CD4-positive, alpha-beta T cell treated with Interleukin-15 for 4 hours (primary cell): ENCODE measurements around the gene TIFAB.

Source experiments
- DNase-seq: peaks from one replicate; pipeline ENCODE4 v3.0.0-alpha.2; 2020; ENCODE audit warnings: low spot score

Gene TIFAB

GRCh38 chr5:135458356-135458755, 6.2 kb upstream of the TIFAB start:
- no peak for DNase-seq

- DNase-seq = peak; percentile 39
Observed at GRCh38 chr5:135457424-135458071, 5.4 kb upstream of the TIFAB start.

GRCh38 chr5:135456238-135457099, 4.3 kb upstream of the TIFAB start:
- peak; percentile 9 for DNase-seq

- no peak for DNase-seq
Observed at GRCh38 chr5:135455876-135456237, 3.7 kb upstream of the TIFAB start.

DNA sequence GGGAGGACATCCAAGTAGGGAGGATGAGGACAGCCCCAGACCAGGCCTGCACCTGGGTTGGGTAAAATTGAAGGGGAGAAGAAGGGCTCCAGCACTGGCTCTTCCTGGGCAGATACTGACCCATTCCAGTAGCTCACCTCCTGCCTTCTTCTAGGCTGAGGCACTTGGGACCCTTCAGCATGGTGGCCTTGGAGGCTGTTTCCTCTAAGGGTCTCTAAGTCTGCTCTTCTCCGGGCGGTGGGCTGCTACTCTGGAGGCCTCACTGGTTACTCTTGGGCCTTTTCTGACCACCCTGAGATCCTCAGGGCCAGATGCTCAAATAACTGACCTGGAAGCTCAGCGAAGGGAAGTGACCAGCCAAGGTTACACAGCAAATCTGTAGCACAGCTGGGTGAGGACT, 2.8 kb upstream of the TIFAB start:
- no peak for DNase-seq

- DNase-seq = no peak
Observed at GRCh38 chr5:135453613-135454012, 1.5 kb upstream of the TIFAB start.

DNA sequence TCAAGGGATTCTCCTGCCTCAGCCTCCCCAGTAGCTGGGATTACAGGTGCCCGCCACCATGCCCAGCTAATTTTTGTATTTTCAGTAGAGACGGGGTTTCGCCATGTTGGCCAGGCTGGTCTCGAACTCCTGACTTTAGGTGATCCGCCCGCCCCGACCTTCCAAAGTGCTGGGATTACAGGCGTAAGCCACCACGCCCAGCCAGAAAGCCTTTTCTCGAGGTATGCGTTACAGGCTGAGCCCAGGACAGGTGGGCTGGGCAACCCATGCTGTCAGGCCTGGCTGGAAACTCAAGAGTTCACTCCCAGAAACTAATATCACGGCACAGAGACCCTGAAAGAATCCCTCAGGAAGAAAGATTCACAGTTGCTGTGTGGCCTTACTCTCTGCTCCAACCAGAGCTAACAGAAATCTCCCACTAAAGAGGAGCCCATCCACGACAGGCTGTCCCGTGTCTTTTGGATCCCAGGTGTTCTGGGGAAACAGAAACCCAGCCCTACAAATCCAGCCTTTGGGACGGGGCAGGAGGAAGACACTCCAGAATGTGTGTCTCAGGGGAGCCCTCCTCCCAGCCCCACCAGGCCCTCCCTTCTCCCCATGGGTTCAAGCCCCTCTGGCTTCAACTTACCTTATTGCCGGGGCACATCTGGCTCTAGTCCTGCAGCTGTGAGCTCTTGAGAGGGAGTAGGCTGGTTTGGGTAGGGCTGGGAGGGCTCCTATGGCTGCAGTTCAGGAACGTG, 400 bp downstream of the TIFAB start:
- DNase-seq = no peak

DNA sequence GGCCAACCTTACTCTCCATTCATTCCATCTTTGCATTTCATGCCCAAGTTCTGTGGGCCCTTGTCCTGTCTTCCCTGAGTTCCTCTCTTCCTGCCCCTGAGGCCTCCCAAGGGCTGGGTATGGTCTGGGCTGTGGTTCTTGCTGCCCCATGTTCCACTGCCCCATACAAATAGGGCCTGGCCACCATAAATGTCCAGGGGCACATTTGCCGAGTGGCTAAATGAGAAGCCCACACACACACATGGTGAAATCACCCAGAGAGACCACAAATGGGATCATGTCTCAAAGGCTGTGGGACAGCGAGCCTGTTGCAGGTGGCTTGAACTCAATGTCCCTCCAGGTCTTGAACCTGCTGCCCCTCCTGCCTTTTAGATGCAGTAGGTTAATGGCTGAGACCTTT, 1.2 kb downstream of the TIFAB start:
- no peak for DNase-seq

- no peak for DNase-seq
Observed at GRCh38 chr5:135450336-135450735, 1.8 kb downstream of the TIFAB start.

DNA sequence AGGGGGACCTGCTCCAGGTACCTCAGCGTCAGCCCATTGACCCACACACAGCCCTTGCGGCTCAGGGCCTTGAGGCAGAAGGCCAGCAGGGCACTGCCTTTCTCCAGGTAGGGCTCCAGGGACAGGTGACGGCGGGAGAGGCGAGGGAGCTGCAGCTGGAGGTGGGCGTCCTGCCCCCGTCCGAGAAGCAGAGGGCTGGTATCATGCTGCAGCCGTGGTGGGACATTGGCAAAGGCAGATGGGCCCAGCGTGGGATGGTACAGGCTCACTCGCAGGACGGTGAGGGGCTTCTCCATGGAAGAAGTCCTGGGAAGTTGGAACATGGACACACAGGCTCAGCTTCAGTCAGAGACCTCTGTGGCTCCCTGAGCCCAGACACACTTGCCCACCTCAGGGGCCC, 2.5 kb downstream of the TIFAB start:
- no peak for DNase-seq

- DNase-seq = no peak
Observed at GRCh38 chr5:135448791-135449507, 3.2 kb downstream of the TIFAB start.

DNA sequence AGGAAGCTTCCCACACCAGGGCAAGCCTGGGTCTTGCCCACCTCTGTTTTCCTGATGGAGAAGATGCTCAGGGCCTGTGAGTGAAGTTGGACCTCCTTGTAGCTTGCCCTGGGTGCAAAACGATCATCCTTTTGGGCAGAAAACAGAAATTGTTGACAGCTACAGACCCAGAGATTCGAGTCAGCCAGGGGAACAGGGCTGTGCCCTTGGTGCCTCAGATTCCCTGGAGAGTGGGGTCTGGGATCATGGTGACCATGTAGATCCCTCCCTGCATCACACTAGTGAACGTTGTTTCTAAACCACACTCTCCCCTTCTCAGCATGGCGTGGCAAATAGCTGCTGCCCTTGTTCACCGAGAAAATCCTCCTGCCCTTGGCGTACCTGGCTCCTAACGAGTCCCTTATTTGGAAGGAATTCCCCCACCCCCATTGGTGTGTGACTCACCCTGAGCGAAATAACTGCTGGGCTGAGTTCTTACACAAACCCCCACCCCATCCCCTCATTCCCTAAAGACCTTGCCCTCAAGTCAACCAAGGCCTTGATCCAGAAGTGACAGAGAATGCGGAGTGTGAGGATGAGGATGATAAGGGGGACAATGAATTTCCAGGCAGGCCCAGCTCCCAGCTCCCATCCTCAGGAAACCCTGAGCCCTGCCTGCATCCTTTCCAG, 3.9 kb downstream of the TIFAB start:
- DNase-seq = no peak

DNA sequence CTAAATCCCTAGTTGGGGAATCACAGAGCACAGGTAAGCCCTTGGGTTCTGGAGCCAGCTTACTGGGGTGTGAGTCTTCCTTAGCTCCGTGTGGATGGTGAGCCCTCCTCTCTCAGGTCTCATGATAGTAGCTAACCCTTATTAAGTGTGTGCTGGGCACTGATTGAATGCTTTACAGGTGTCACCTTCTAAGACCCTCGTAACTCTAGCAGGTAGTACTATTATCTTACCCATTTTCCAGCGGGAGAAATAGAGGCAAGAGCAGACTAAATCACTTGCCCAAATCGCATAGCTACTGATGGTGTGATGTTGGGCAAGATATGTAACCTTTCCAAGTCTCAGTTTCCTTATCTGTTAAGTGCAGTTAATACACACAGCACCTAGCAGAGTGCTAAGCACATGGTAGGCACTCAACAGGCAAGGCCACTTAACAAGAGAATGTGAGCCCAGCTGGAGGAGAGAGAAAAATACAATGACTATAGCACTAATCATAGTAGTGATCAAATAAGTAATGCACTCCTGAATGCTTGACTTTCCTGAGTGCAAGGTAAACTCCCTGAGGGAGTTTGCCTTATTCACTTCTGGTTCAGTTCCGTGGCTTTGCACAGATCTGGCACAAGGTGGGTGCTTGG, 4.7 kb downstream of the TIFAB start, which contains the start of gene DCANP1:
Gene DCANP1 (minus strand): TSS at position 51 of the 632 bp plus-strand sequence. CDS start 240 bp downstream, outside the sequence.
- DNase-seq = no peak

DNA sequence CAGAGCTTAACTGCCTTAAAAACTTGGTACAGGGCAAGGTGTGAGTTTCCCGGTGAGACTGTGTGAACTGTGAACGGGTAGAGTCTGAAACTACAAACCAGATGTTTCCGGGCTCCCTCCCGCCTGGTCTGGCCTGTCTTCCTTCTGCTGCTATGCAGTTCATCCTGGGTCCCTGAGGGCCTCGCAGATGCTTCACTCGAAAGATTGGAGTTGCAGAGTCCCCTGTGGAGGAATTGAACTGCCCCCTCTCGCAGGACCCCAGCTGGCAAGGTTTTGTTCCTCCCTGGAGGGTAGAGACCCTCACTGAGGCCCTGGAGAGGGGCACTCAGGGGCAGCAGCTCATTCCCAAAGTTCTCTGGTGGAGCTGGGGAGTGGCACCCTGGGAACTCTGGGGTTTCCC, 5.5 kb downstream of the TIFAB start:
- no peak for DNase-seq

DNA sequence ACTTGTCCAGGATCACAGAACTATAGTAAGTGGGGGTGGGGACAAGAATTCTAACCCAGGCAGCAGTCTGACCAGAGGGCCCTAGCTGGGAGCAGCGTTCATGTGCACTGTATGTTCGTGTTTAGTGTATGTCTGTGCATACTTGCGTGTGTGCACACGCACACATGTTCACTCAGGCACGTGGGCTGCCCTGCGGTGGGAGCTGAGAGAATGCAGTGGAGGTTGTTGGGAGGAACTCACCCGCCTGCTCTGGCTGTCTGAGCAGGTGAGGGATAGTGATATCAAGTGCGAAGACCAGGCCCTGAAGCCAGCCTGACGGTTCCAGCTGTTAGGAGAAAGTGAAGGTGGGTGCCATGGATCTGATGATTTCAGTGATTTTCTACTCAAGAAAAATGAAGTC, 5.9 kb downstream of the TIFAB start:
- no peak for DNase-seq

DNA sequence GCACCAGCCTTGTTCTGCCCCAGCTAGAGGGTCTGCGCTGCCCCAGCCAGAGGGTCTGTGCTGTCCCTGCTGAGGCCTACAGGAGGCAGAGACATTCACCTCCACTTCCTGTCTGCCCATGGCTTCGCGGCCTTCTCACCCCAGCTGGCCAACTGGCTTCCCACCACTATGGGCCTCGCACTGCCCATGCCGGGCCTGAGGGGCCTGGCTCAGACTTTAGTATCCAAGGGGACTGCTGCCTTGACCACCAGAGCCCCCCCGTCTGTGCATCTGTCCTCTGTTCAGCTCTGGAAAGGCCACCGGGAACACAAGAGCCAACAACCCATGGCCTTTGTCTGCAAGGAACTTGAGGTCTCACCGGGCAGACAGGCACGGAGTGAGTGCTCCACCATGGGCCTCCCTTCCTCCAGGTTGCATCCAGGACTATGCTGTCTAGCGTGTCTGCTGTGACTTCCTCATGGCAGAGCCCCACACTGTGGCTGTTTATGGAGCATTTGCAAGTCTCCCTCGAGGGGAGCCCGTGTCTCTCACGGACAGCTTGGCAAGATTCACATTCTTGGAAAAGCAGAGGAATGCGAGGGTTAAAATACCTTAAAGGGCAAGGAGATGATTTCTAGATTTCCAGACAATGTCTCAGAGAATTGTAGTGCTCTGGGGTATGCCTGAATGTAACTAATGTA, 6.7 kb downstream of the TIFAB start:
- DNase-seq = no peak

- DNase-seq = no peak
Observed at GRCh38 chr5:135444881-135445280, 7.3 kb downstream of the TIFAB start.

DNA sequence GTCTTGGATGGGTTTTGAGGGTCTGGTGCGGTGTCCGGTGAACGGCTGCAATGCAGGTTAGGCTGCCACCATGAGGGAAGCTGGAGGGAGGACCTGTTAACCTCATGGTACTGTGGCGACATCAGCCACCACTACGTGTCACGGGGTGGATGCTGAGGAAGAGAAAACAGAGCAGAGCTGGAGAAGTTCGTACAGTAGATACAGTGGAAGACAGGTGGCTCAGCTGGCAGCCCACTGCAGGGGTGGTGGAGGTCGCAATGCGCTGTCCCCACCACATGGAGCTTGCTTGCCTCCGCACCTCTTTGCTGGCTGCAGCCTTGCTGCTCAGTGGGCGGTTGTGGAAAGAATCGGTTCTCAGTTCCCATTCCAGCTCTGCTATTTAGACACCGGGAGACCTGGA, 7.8 kb downstream of the TIFAB start:
- DNase-seq = no peak

GRCh38 chr5:135443161-135443960, 8.8 kb downstream of the TIFAB start:
- DNase-seq = no peak
